SU-DHL-6 (cell line): ENCODE results near the gene STRA6.

Source experiments
- H2AFZ ChIP-seq: fragments of 200-600 bp; sonication (generic); 2 replicates; pipeline ENCODE4 v1.6.1; 2014; ENCODE audit warnings: low read depth, mild to moderate bottlenecking, moderate library complexity, mixed read lengths, antibody characterized with exemption, low read length; ENCODE audit not compliant: severe bottlenecking
- H3F3A ChIP-seq: fragments of 200-600 bp; shearing (Covaris generic); 2 replicates; pipeline ENCODE4 v1.6.0; 2016; ENCODE audit warnings: antibody characterized with exemption, mild to moderate bottlenecking; ENCODE audit not compliant: insufficient read depth
- H3K27ac ChIP-seq: fragments of 200-600 bp; sonication (generic); 2 replicates; pipeline ENCODE4 v1.5.1; 2016; ENCODE audit warnings: low read depth, mild to moderate bottlenecking, low read length, moderate library complexity, mixed read lengths
- H3K27me3 ChIP-seq: fragments of 200-600 bp; sonication (generic), shearing (Covaris generic); 2 replicates; pipeline ENCODE4 v1.6.0; 2014; ENCODE audit warnings: mild to moderate bottlenecking, low read length
- H3K36me3 ChIP-seq: fragments of 200-600 bp; sonication (generic); 2 replicates; pipeline ENCODE4 v1.6.1; 2014; ENCODE audit warnings: mild to moderate bottlenecking, low read length, mixed read lengths
- H3K4me2 ChIP-seq: fragments of 300-600, 200-600 bp; shearing (Covaris generic), sonication (generic); 2 replicates; pipeline ENCODE4 v1.6.0; 2014; ENCODE audit warnings: low read length, low read depth, mild to moderate bottlenecking; ENCODE audit not compliant: poor library complexity, severe bottlenecking
- H3K4me3 ChIP-seq: fragments of 200-600 bp; sonication (generic); 2 replicates; pipeline ENCODE4 v1.5.1; 2014; ENCODE audit warnings: antibody characterized with exemption, low read length, mild to moderate bottlenecking, mixed read lengths; ENCODE audit not compliant: insufficient read depth, poor library complexity, severe bottlenecking
- H3K79me2 ChIP-seq: fragments of 200-600 bp; sonication (generic); 2 replicates; pipeline ENCODE4 v1.6.1; 2014; ENCODE audit warnings: mild to moderate bottlenecking, low read length, moderate library complexity; ENCODE audit not compliant: insufficient read depth
- H3K9ac ChIP-seq: fragments of 200-600 bp; sonication (generic); 2 replicates; pipeline ENCODE4 v1.7.0; 2014; ENCODE audit warnings: mild to moderate bottlenecking, low read length
- H3K9me2 ChIP-seq: fragments of 200-600 bp; sonication (generic); replicated peaks from 2 replicates; pipeline ENCODE4 v1.6.1; 2014; ENCODE audit warnings: low read length; ENCODE audit not compliant: insufficient read depth
- H3K9me3 ChIP-seq: fragments of 200-600 bp; sonication (generic); 2 replicates; pipeline ENCODE4 v1.6.1; 2014; ENCODE audit warnings: low read length, mixed read lengths; ENCODE audit not compliant: insufficient read depth
- H4K20me1 ChIP-seq: fragments of 200-600 bp; sonication (generic); 2 replicates; pipeline ENCODE4 v1.6.1; 2014; ENCODE audit warnings: low read depth, mild to moderate bottlenecking, antibody characterized with exemption, low read length, moderate library complexity, mixed read lengths
- CTCF ChIP-seq: fragments of 200-600 bp; sonication (generic); IDR thresholded peaks from one replicate; pipeline ENCODE4 v1.5.1; 2017; ENCODE audit warnings: antibody characterized with exemption, mild to moderate bottlenecking, low read length, moderate library complexity; ENCODE audit not compliant: insufficient read depth, poor library complexity, severe bottlenecking
- EZH2phosphoT487 ChIP-seq: fragments of 200-600 bp; sonication (generic), shearing (Covaris generic); conservative IDR thresholded peaks from 2 replicates; pipeline ENCODE4 v1.6.1; 2018; ENCODE audit warnings: mild to moderate bottlenecking, antibody characterized with exemption, low read length, moderate library complexity, mixed read lengths

Gene STRA6

GRCh38 chr15:74129586-74130154, 72.9 kb downstream of the STRA6 start:
- no peak overlapping the region for H3K4me3 ChIP-seq
- H2AFZ ChIP-seq, result no peak overlapping the region
- no peaks in the 10 kb centered on the region for H3K36me3 ChIP-seq
- H3K79me2 ChIP-seq, result no peaks in the 10 kb centered on the region
- no peaks in the 10 kb centered on the region for H4K20me1 ChIP-seq
- H3K9ac ChIP-seq, result no peak overlapping the region
- no peaks in the 10 kb centered on the region for H3K9me2 ChIP-seq
- no peak overlapping the region for H3K27ac ChIP-seq
- TF ChIP-seq EZH2phosphoT487, result no peak
- TF ChIP-seq CTCF, result no peak
- no peaks in the 10 kb centered on the region for H3F3A ChIP-seq
- no peaks in the 10 kb centered on the region for H3K27me3 ChIP-seq
- H3K4me2 ChIP-seq, result no peak overlapping the region
- no peaks in the 10 kb centered on the region for H3K9me3 ChIP-seq
